LHCN-M2 (cell line): Measurements from ENCODE around the gene FBXO15. TPM values are rescaled to one million over a fixed set of nuclear protein-coding genes. Genes with fewer than 3 reads are reported as not detected.

Source experiments
- DNase-seq: peaks from one replicate; pipeline ENCODE4 v3.0.0-alpha.2; 2012; ENCODE audit warnings: low read depth
- total RNA-seq: library from RNA; depleted of rRNA; stranded (reverse); fragments of >200 nt; gene quantifications from 2 replicates; pipeline ENCODE4 v1.2.3, GENCODE V29; 2014

Gene FBXO15
- total RNA-seq, 1 experiment from 2014 or later, result 0.29 TPM

GRCh38 chr18:74153793-74154192 is 6.2 kb upstream of the FBXO15 start:
- DNase-seq, result no peak

DNA sequence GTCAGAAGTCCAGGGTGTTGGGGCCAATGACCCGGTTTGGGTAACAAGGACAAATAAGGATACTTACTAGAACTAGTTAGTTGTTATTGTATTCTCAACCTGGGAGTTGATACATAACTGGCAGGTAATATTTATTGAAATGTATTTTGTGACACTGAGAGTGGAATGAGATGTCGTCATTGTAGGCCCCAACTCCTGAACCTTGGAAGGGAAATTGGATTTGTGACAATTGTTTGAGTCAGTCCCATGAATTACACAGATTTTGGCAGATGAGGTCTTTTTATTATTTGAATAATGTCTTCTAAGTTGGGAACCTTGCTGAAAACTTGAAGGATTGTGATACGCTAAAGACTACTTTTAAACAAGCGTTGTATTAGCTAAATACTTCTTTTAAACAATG is 5.7 kb upstream of the FBXO15 start:
- DNase-seq, result no peak

DNA sequence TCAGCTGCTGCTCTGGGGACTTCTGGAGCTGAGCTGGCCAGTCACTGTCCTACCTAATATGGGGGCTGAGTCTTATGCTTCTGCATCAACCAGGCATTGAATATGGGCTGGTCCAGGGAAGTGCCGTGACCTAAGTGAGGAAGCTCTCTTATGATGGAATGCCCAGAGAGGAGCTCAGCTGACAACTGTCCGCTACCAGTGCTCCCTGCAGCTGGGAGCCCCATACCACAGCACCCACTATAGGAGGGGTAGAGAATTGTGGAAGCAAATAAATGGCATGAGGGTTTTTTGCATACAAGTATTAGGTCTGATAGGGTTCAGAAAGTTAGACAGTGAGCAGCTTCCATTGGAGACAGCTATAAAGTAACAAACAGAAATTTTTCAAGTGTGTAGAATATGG is 5.2 kb upstream of the FBXO15 start:
- DNase-seq, result no peak

- DNase-seq, result no peak
Observed at GRCh38 chr18:74152270-74152669, 4.6 kb upstream of the FBXO15 start.

DNA sequence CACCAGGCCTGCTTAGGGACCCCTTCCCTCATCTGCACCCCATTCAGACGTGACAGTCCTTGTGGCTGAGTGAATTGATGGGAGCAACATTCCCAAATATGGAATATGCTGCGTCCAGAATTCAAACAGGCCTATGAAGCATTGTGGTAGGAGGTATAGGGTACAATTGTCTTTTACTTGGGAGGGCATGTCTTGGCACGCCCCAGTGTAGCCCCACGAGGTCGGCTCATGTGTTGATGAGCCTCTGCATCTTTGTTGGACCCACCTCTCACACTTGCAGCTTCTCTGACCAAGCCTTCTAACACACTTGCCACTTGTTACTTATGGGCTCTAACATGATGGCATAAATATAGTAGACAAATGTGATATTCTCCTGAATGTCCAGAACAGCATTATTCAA is 2.2 kb upstream of the FBXO15 start:
- no peak for DNase-seq

GRCh38 chr18:74148543-74149070 is 973 bp upstream of the FBXO15 start:
- DNase-seq, result no peak

DNA sequence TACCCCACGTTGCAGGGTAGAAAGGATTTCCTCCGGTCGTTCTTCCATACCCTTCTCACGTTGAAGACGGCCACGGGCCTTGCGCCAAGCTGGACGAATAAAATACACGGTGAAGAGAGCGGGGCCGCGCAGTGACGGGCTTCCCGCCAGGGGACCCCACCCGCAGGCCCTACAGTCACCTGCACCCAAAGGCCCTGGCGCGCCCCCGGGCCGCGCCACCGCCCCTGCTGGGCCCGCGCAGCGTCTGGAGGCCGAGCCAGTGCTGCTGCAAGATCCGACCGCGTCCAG is 199 bp downstream of the FBXO15 start:
- no peak for DNase-seq

- no peak for DNase-seq
Observed at GRCh38 chr18:74146756-74147155, 878 bp downstream of the FBXO15 start.

- no peak for DNase-seq
Observed at GRCh38 chr18:74142252-74142651, 5.4 kb downstream of the FBXO15 start.

DNA sequence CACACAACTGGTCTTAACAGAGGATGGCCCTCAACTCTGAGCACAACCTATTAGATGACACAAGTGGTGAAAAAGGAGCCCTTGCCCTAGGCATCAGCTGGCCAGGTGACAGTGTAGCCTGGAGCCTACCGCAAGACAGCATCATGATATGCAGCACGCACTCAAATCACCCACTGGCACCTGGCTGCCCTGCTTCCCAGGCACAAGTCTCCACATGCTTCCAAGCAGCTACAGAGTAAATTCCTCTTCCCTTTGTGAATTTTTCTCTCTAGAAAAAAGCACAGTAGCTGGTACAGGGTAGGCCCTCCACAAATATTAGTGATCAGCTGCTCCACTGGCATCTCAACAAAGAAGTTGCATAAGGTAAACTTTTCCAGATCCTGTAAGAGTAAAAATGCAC is 6.0 kb downstream of the FBXO15 start:
- no peak for DNase-seq

- DNase-seq, result no peak
Observed at GRCh38 chr18:74140582-74140981, 7.1 kb downstream of the FBXO15 start.

GRCh38 chr18:74139888-74140287 is 7.7 kb downstream of the FBXO15 start:
- DNase-seq, result peak; percentile 55

DNA sequence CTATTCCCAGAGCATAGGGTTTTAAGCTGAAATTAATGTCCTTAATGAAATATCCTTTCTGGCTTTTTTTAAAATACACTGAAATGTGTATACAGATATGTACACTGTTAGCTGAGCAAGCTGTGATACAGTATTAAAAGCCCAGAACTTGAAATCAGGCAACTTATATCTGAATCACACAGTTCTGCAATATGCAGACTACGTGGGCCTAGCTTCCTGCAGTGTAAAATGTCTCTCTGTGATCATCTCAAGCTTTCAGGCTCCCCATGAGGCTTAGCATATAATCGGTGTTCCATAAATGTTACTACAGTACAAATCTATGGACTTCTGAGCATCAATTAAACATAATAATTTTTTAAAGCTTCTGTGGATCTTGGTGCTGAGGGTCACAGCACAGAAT is 8.2 kb downstream of the FBXO15 start:
- DNase-seq, result no peak

GRCh38 chr18:74137920-74138538 is 9.6 kb downstream of the FBXO15 start:
- DNase-seq, result no peak

DNA sequence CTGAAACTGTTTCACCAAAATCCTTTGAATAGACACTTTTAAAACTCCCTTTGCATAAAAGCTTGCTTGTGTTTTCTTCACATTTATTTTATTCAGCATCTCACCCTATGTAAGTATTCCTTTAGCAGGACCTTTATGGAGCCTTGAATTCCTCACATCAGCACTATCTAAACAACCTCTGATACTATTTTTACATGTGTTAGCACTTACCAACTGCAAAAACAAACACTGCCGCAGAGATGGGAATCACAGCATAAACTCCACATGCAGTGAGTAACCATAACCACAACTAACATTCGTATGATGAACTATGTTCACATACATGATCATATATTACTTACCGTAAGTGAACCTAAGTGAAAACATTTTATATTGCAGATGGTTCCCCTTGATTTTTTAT is 15.4 kb downstream of the FBXO15 start:
- DNase-seq, result no peak

GRCh38 chr18:74131124-74131523 is 16.5 kb downstream of the FBXO15 start:
- no peak for DNase-seq

- no peak for DNase-seq
Observed at GRCh38 chr18:74128159-74128558, 19.5 kb downstream of the FBXO15 start.

DNA sequence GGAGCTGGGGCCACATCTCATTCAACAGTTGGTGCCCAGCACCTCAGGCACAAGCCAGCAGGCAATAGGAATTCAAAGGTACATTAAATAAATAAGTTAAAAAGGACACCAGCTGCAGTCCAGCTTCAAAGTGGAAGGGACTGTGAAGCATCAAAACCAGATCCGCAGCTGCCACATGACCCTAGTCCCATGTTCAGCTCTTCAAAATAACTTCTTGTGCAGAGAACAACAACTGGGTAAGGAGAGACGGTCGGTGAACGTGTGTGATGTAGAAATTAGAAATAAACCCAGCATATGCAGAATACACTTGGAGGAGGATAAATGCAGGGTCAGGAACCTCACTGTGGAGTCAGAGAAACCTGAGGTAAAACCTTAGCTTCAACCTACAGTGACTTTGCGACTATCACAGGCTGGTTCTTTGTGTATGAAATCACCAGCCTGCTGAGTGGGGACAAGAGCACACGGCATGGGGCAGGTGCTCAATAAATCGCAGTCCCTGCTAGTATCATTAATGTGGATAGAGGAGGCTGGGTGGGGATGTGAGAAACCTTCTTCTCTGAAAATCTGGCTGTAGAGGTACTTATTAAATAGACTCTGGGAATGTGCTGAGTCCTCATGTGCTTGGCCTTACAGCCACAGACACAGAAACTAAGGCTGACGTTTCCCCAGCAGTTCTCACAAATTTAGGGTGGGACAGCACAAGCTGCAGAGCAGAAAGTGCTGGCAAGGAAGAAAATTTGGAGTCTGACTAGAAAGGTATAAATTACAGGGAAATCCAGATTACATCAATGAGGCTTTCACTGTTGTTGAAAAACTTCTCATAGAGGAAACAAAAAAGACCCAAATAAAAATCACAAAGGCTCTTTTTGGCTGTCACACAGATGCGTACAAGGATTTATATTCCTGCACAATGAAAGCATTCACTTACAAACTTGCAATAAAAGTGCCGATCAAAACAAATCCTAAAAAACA is 20.7 kb downstream of the FBXO15 start:
- no peak for DNase-seq

DNA sequence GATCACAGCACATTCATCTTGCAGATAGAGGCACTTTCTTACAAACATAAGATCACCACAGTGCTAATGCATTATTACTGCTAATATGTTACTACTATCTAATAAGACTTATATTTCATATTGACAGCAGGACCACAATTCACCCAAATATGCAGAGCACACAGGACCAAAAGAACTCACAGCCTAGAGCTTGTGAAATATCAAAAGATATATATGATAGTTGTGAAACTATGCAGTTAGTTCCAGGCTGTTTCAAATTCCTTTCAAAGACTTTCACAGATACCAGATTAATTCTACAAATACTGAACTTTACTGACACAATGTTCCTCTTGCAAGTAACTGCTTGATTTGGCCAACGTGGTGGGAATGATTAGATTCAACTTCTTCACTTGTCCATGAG is 23.0 kb downstream of the FBXO15 start:
- no peak for DNase-seq

DNA sequence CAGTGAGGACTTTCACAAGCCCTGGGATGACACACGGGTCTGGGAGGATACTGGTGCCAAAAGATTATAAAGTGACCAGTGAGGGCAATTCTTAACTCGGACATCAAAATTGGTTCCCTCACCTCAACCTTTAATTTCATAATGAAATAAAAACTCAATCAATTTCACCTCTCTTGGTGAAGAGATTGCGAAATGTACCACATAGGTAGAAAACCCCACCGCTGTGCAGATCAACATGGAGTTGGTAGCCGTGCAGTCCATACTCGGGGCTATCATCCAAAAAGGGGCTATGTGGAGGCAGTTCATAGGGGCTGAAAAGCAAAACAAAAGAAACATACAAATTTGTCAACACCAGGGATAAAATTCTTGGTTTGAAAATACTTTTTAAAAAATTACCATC is 24.4 kb downstream of the FBXO15 start:
- no peak for DNase-seq

GRCh38 chr18:74116633-74117554 is 30.7 kb downstream of the FBXO15 start:
- peak; percentile 25 for DNase-seq

- DNase-seq, result peak; percentile 33
Observed at GRCh38 chr18:74115046-74115445, 32.6 kb downstream of the FBXO15 start.
